GM18520 (cell line): ENCODE measurements around the gene AARS2.
A peak's percentile ranks its signal among the peaks of the same experiment; 100 is the strongest.
"Not testable (repeated sequence)": the region's sequence is repeated elsewhere in the genome, so short reads cannot be mapped to it uniquely, and the experiment has no call there.

ENCODE experiments used
- ATAC-seq: cut with Tn5 transposase; IDR thresholded peaks from one replicate; pipeline ENCODE4 v1.9.1; 2021; ENCODE audit not compliant: unreplicated experiment

The AARS2 gene

DNA sequence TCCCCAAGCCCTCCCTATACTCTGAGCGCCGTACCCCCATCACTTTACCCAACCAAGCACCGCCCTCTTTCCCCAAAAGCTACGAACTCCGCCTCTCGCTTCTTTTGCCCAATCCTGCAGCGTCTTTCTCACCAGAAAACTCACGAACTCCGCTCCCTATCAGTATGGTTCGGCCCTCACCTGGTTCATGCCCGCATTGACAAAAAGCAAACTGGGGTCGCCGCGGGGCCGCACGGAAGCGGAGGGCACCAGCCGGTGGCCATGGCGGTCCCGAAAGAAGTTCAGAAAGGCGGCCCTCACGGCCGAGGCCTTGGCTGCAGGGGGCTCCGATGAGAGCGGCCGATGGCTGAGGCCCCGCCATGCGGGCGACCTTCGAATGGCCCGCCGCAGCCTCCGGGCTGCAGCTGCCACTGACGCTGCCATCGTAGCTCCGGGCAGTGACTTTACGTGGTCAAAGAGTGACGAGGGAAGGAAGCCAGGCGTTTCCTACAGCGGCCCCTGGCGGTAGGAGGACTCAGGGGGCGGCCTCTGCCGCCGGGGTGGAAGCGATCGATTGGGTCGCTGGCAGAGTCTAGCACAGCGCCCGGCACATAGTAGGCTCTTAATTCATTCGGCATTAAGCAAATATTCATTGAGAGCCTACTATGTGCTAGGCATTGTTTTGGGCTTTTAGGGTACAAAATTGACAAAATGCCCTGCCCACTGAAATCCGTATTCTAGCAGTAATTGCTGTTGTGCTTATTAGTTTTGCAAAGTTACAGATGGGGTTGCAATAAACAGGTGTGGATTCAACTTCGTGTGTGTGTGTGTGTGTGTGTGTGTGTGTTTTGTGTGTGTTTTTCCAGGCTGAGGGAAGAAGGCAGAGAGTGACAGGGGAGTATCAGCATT is at the start of gene AARS2:
Gene AARS2, minus strand, starts transcription at position 447 of the 888 bp plus-strand sequence. Its CDS starts 24 bp downstream, at position 423.
- ATAC-seq = peak; percentile 80

DNA sequence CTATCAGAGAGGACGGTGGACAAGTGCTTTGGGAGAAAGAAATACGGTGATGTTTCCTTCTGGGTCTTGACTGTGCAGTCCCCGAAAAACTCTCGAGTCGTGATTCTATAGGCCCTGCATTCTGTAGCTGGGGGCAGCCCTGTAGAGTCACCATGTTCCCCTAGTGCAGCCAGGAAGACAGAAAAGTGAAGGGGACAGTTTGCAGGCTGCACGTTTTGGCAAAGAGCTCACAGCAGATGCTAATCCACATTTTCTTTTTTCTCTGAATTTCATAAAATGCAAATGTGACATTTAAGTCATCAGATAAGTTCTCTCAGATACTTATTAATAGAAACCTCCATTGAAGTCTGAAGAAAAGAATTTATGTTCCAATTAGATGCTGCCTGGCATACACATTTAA is 48.8 kb upstream of the AARS2 start:
- no peak for ATAC-seq

DNA sequence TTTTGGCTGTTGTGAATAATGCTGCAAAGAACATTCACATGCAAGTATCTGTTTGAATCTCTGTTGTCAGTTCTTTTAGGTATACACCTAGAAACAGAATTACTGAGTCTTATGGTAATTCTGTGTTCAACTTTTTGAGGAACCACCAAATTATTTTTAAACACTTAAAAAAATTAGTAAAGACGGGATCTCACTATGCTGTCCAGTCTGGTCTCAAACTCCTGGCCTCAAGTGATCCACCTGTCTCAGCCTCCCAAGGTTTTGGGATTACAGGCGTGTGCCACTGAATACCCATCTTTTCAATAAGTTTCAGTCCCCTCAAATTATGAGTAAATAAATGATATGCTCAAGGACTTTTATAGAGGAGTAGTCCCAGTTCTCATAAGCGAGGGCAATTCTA is 46.8 kb upstream of the AARS2 start:
- no peak for ATAC-seq

DNA sequence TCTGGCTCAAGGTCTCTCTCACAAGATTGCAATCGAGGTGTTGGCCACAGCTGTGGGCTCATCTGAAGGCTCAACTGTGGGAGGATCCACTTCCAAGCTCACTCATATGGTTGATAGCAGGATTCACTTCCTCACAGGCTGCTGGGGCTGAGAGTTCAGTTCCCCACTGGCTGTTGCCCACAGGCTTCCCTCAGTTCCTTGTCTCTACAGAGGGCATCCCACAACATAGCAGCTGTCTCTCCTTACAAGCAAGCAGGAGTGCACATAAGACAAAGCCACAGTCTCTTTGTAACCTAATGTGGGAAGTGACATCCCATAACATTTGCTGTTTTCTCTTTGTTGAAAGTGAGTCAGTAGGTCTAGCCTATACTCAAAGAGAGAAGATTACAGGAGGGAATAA is 43.3 kb upstream of the AARS2 start:
- ATAC-seq = no peak

DNA sequence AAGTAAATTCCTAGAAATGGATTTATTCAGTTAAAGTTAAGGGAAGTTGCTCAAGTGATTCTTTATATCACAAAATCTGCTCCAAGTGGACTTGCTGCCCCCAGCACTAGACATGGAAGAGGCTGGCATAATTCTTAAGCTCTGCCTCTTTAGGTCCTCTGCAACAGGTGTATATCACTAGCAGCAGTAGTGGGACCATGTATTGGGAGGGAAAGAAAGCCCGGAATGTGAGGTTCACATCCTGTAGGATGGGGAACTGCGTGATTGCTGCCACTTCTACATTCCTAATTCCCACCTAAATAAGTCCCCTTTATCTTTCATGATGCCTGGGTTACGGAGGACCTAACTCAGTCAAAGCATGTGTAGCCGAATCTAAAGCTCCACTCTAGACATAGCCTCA is 42.5 kb upstream of the AARS2 start:
- no peak for ATAC-seq

DNA sequence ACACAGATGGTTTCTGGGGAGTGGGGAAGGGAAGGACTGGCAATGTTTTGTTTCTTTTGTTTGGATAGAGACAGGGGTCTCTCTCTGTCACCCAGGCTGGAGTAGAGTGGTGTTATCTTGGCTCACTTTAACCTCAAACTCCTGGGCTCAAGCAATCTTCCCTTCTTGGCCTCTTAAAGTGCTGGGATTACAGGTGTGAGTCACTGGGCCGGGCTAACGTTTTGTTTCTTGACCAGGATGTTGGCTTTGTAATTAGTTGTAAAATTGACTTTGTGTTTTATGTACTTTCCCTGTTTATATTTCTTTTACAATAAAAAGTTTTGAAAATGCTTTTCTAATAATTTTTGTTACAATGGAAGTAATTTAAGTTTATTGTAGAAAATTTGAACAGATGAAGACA is 40.2 kb upstream of the AARS2 start:
- no peak for ATAC-seq

DNA sequence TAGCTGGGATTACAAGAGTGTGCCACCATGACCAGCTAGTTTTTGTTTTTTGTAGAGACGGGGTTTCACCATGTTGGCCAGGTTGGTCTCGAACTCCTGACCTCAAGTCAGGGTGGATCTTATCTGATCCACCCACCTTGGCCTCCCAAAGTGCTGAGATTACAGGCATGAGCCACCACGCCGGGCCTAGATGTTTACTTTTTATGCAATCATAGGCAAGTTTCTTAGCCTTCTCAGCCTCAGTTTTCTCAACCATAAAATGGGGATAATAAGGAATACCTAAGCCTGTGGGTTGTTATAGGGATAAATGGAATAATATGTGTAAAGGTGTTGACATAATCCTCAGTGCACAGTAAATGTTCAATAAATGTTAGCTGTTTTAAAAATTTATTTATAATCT is 39.1 kb upstream of the AARS2 start:
- no peak for ATAC-seq

DNA sequence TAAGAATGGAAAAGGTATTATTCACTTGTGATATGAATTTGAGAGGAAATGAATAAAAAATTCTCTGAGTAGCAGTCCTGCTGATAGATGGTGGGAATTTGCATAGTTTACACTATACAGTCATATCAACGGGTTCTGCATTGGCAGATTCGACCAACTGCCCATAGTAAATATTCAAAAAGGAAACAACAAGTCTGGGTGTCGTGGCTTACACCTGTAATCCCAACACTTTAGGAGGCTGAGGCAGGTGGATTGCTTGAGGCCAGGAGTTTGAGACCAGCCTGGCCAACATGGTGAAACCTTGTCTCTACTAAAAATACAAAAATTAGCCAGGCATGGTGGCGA is 37.5 kb upstream of the AARS2 start:
- not testable (repeated sequence) for ATAC-seq

DNA sequence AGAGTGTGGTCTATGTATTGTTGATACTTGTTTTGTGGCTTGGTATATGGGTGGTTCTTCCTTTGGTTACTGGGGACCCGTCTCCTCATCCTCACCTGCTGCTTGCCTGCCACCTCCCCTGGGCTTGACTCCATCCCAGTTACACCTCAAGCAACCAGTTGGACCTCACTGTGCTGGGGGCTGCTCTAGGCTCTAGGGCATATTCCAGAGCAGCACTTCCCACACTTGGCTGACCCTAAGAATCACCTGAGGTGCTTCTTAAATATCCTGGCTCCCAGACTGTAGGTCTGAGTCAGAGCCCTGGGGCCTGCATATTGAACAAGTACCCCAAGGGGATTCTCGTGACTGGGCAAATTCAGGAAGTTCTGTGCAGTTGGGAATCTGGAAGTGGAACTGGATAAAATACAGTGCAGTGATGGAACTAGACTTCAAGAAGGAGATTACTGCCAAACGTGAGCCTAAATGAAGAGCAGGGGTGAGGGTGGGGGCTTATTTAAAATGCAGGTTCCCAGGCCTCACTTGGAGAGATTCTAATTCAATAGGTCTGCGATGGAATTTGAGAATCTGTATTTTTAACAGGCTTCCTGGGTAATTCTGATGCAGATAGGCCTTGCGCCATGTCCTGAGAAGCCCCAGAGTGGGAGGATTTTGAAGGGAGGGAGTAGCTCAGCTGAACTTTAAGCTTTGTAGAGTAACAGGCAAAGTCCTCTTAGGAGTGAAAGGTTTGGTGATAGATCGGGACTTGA is 36.9 kb upstream of the AARS2 start:
- ATAC-seq = no peak

DNA sequence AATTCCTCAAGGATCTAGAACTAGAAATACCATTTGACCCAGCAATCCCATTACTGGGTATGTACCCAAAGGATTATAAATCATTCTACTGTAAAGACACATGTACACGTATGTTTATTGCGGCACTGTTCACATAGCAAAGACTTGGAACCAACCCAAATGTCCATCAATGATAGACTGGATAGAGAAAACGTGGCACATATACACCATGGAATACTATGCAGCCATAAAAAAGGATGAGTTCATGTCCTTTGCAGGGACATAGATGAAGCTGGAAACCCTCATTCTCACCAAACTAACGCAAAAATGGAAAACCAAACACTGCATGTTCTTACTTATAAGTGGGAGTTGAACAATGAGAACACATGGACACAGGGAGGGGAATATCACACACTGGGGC is 33.7 kb upstream of the AARS2 start:
- ATAC-seq = not testable (repeated sequence)

DNA sequence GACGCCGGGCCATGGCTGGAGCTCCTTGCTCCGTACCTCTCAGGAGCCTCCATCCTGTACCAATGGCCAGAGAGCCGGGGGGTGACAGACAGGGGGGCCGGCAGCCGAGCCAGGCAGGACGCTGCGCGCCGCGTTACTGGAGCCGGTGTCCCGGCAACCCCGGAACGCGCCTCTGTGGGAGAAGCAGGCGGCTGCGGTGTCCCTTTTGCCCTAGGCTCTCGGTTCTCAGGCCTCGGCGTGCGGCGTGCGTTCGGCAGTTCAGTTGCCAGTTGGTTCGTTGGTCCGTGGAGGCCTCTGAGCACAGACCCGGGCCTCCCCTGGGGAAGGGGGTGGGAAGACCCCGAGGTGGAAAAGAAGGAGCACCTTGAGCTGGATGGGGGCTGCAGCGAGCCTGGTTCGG is 29.3 kb upstream of the AARS2 start, which contains the start of gene SPATS1:
Gene SPATS1, plus strand, starts transcription at position 162 of the 400 bp plus-strand sequence. CDS start 446 bp downstream, outside the sequence.
- no peak for ATAC-seq

DNA sequence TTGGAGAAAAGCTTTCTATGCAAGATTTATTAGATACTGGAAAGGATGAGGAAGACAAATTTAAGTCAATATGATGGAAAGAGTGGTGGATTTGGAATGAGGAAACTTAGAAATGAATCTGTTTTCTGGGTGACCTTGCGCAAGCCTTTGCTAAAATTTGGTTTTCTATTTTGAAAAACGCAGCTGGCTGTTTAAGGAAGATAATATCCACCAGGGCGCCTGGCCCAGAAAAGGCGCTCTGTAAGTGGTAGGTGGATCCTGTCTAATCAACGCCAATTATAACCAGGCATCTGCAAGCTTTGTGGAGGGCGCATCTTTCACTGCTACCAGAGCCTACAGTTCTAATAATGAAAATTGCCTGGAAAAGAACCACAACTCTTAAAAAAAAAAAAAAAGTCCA is 28.9 kb upstream of the AARS2 start:
- ATAC-seq = no peak

DNA sequence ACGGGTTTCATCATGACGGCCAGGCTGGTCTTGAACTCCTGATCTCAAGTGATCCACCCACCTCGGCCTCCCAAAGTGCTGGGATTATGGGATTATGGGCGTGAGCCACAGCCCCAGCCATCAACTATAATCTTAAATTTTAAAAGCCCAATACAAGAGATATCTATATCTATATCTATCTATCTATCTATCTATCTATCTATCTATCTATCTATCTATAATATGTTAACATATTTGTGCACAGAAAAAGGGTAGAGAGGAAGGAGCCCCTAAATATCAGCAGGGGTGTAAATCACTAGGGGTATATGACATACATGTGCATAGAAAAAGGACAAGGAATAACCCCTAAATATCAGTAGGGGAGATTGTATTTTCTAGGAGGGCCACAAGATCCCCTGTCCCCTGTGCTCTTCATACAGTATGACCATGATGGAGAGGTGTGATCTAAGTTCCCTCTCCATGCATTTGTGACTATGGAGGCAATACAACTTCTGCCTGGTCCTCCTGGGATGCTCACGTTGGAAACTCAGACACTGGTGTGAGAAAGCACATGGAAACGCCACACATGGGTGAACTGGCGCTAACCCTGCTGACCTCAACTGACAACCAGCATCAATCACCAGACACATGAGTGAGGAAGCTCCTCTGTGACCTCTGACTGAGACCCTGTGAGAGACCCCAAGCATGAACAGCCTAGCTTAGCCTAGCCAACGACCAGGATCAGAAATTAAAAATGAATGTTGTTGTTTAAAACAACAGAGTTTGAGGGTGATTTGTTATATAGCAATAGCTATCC is 28.1 kb upstream of the AARS2 start:
- ATAC-seq = no peak

DNA sequence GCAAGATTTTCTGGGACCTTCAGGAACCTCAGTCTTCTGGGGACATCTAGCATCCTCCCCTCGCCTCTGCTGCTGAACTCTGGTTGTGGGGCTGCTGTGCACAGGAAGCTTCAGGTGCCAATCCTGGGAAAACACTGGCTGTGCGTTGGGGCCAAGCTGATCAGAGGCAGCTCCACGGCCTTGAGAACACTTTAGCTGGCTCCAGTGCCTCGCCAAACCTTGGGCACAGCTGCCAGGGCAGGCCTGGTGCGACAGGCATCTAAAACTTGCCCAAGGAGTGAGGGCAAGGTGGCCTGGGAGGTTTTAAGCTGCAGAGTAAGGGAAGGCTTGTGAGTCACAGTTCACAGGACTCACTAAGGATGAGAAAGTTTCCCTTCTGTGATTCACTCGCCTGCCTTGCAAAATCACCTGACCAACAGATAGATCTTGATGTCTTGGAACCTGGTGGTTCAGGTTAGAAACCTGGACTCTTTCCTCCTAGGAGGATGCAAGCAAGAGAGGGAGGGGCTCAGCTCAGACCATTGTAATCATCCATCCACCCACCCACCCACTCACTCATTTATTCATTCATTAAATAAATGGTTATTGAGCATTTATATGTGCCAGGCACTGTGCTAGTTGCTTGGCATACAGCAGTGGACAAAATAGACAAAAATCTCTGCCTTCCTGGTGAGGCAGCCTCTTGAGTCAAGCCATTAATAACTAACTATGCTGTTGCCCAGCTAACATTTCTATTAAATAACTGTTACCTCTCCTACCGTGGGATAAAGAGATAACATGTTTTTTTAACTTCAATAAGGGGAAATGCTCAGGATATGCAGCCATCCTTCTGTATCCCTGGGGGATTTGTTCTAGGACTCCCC is 26.8 kb upstream of the AARS2 start:
- no peak for ATAC-seq

DNA sequence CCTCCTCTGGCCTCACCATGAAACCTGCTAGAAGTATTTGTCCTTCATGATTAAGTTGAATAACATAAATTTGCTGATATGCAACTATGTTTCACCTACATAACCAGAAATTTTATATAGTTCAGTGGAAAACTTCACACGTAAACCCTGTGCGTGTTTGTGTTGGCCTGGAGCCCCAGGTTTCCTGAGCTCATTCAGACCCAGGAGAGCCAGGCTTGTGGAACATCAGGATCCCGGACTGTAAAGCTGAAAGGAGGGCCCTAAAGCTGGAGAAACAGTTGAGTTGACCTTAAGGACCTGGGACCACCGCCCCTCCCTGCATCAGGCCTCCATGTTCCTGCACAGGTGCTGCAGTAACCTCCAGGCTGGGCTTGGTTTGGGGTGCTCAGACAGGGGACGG is 26.2 kb upstream of the AARS2 start:
- ATAC-seq = no peak

DNA sequence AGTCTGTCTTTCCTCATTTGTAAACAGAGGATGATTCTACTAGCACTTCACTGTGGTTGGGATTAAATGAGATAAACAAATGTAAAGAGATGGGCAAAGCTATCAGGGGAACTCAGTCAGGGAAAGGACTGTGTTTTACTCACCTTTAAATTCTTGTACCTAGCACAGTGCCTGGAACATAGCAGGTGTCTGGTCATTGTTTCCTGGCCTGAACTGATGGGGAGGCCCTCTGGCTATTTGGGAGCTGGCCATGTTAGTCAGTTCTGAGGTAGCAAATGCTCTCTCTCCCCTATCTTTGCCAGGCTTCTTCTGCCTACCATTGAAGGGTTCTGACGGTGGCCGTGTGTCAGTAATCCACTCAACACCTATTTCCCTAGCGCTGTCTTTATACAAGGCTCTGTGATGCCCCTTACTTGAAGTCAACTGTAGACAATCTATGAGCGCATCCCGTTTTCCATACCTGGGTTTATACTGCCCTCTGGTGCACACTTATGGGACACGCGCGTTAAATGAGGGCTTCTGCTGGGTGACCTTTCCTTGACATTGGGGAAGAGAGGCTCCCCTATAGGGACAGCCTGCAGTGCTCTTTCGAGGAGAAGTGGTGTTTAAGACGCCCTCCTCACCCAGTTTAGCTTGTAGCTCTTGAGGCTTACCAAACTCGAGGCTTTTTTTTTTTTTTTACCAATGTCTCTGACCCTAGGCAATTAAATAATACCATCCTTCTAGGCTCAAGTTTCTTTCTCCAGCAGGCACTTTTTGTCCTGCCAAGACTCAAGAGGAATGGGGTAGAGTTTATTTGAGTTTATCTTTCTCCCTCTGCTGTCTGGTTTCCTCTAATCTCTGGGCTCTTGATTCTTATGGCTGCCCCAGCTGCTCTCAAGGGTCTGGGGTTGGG is 25.3 kb upstream of the AARS2 start:
- ATAC-seq = no peak

DNA sequence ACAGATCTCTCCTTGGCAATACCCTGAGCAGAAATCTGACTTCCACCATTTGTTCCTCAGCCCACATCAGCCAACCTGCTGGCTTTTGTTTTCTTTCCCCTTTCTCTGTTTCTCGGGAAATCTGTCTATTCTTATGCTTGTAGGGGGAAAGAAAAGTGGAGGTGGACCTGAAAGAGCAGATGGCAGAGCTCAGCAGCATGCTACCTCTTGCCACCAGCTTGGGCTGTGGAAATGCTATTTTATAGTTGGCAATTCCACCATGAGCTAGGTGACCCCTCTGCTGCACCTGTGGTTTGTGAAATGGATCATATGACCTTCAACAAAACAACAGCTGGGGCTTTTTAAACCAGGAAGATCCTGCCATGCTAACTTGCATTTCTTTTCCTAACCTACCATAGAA is 22.5 kb upstream of the AARS2 start:
- ATAC-seq = no peak

DNA sequence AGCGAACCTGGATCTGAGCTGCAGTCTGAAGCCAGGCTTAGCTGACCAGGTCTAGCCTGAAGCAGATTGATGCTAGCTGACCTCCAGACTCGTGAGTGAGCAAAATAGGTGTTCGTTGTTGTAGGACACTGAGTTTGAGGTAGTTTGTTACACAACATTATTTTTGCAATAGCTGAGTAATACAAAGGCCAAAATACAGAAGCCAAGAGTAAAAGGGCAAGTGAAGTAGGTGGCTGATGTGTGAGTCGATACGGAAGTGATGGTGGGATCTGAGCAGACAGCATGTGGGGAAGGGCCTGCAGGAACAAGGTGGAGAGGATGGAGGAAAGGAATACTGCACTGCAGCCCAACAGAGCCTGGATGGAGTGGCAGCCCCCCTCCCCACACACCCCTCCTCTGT is 20.8 kb upstream of the AARS2 start:
- ATAC-seq = no peak

DNA sequence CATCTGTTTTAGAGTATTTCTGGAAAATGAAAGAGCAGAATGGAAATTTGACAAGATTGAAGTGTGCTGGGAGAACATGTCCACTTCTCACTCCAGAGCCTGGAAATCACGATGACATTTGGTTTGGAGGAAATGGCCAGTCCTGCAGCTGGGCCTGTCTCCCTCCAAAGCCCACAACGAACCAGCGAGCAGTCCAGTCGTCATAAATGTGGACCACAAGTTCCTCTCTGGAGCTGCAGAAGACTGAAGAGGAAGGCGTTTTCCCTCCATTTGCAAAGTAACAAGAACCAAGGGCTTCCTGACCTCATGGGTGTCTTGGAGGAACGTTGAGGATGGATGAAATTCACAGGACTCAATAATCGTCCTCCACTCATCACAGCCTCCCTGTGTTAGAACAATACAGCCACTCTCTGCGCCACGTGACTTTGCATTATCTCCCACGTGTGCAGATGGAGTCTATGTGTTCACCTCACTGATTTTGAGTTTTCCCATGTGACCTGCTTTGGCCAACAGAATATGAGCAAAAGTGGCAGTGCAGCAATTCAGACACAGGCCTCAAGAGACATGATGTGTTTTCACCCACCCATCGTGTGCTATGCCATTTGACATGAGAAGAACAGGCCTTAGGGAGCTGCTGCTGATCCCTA is 20.2 kb upstream of the AARS2 start:
- no peak for ATAC-seq
